Thyroid gland (tissue), 4 donors: ENCODE results near the gene ARGLU1. TPM values are rescaled to one million over a fixed set of nuclear protein-coding genes. Genes with fewer than 3 reads are reported as not detected.

Experiments
- DNase-seq, 2 donors: peaks; one replicate each; pipeline ENCODE4 v3.0.0-alpha.2; 2019
- H3K27ac ChIP-seq, 3 donors: fragments of 200-600 bp; sonication (generic); 1 replicate in 2 of 3; 2 replicates in 1 of 3; pipeline ENCODE4 v1.5.1; 2016 to 2019; ENCODE audit warnings: mild to moderate bottlenecking in 1 of 3, moderate library complexity in 1 of 3
- H3K27me3 ChIP-seq: fragments of 200-600 bp; sonication (generic); one replicate; pipeline ENCODE4 v1.5.1; 2019
- H3K36me3 ChIP-seq, 2 donors: fragments of 200-600 bp; sonication (generic); one replicate each; pipeline ENCODE4 v1.5.1; 2016 to 2019
- H3K4me1 ChIP-seq, 2 donors: fragments of 200-600 bp; sonication (generic); one replicate each; pipeline ENCODE4 v1.5.1; 2017 to 2019
- H3K4me3 ChIP-seq, 3 donors: fragments of 200-600 bp; sonication (generic); replicated peaks in 1 of 3; 1 replicate in 2 of 3; 2 replicates in 1 of 3; pipeline ENCODE4 v1.5.1; 2016; ENCODE audit warnings: mild to moderate bottlenecking in 1 of 3
- H3K9me3 ChIP-seq: fragments of 200-600 bp; sonication (generic); one replicate; pipeline ENCODE4 v1.5.1; 2017
- POLR2A ChIP-seq, 2 donors: fragments of 450-650 bp; IDR thresholded peaks; one replicate each; pipeline ENCODE4 v1.6.1; 2017; ENCODE audit warnings: antibody characterized with exemption in 2 of 2, mild to moderate bottlenecking in 2 of 2, moderate library complexity in 1 of 2
- WGBS, 2 donors: methylation state at CpG; one replicate each; pipeline ENCODE4 v1.1.5; 2017; 5-methylcytosine and 5-hydroxymethylcytosine counted together
- intact Hi-C: fragments of 100-400 bp; cut with DNase I; formaldehyde crosslinking; loops from one replicate; pipeline ENCODE4 v1.15.1; 2023
- total RNA-seq, 4 donors: library from RNA; depleted of rRNA; stranded (reverse); fragments of >200 nt; gene quantifications; one replicate each; pipeline ENCODE4 v1.2.3, GENCODE V29; 2016
- TF ChIP-seq, protein P1 (sequence below), 6 experiments: fragments of 200-600 bp in 3 of 6; fragments of 450-650 bp in 3 of 6; sonication (generic) in 3 of 6; IDR thresholded peaks; one replicate each; pipeline ENCODE4 v1.5.1; 2016 to 2019; ENCODE audit warnings: antibody characterized with exemption in 6 of 6, mild to moderate bottlenecking in 2 of 6, inconsistent platforms in 1 of 6, moderate library complexity in 1 of 6

ARGLU1 gene
- total RNA-seq, 4 donors from 2014 or later: 73.9 to 165 (median 119) TPM

- Histone ChIP-seq H3K9me3 (no peaks in the 10 kb centered on the region), H3K36me3 (no peaks in the 10 kb centered on the region), H3K4me1 (peaks cover 23 to 38% of the 10 kb centered on the region in 2 donors), H3K27me3 (no peaks in the 10 kb centered on the region), H3K4me3 (no peak overlapping the region), H3K27ac (no peak overlapping the region)
- DNase-seq: no peak
- WGBS, 2 donors: 79 to 88% methylated on average over 3 of the region's 3 CpGs
- intact Hi-C loops: no loop called here
- no peak for TF ChIP-seq POLR2A (IDR thresholded peaks at IDR 0.05)
- TF ChIP-seq, protein P1, sequence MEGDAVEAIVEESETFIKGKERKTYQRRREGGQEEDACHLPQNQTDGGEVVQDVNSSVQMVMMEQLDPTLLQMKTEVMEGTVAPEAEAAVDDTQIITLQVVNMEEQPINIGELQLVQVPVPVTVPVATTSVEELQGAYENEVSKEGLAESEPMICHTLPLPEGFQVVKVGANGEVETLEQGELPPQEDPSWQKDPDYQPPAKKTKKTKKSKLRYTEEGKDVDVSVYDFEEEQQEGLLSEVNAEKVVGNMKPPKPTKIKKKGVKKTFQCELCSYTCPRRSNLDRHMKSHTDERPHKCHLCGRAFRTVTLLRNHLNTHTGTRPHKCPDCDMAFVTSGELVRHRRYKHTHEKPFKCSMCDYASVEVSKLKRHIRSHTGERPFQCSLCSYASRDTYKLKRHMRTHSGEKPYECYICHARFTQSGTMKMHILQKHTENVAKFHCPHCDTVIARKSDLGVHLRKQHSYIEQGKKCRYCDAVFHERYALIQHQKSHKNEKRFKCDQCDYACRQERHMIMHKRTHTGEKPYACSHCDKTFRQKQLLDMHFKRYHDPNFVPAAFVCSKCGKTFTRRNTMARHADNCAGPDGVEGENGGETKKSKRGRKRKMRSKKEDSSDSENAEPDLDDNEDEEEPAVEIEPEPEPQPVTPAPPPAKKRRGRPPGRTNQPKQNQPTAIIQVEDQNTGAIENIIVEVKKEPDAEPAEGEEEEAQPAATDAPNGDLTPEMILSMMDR (IDR thresholded peaks at IDR 0.05): no peak
Observed at GRCh38 chr13:106569233-106570095, 1.5 kb upstream of the ARGLU1 start.

DNA sequence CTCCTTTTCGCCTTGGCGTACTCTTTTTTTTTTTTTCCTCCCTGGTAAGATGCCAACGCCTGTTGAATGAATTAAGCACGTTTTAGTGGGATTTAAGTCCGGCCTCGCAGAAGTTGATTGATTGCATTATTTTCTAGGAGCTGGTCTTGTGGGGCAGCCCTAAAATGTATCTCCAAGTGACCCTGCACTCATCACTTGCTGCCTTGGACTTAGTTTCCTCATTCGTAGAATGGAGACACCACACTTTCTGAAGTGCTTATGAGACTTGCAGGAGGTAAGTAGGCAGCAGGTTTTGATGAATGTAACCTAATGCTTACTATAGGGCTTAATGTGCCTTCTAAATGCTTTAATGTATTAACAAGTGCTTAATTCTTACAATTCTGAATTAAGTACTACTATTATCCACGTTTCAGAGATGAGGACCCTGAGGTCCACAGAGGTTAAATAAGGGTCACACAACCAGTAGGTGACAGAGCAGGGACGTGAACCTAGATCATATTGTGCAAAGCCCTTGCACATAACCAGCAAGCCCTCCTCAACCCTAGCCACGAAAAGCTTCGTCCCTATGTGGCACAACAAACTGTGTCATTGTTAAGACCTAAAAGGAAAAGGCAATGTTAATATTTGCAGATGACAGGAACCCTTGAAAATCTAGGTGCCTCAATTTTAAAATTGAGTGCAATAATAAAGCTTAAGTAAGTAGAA is 514 bp upstream of the ARGLU1 start:
- WGBS, 2 donors: 27 to 30% methylated on average over 11 of the region's 11 CpGs
- peak overlapping the region in 1 of 3 donors; percentile 98 for H3K27ac ChIP-seq
- intact Hi-C loops: no loop called here

DNA sequence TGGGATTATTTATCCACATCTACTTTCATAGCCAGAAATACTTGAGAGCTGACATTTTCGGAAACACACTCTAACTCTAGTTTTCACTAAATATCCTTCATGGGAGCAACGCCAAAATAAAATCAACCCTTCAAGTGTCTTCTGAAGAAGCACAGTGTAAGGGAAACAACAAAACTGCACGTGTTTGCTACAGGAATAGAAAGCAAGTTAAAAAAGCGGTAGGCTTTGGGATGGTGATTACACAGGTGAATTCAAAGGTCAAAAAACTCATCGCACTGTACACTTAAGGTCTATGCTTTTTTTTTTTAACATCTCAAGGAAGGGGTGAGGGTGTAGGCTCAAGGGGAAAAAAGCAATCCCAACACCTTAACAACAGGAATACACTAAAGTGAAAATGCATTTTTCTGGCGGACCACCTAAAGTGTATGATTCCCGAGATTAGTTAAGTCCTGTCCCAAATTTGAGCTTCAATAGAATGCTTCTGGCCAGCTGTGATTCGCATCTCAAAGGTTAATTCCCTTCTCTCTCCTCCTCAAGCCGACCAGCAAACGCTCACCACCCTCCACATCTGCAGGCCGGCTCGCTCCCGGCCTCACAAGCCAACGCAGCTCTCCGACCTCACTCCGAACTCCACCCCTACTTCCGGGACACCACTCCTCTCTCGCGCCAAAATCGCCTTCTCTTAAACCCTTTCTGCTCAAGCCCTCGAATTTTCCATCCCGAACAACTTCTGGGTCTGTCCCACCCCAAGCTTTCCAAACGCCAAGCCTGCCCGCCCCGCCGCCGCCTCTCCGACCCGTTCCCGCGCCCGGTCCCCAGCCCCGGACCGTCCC is 1.1 kb downstream of the ARGLU1 start:
- H3K4me1 ChIP-seq: peaks cover 28 to 38% of the 10 kb centered on the region in 2 donors
- DNase-seq: peak; percentile 49 to 54
- intact Hi-C loops: no loop called here
- TF ChIP-seq POLR2A (IDR thresholded peaks at IDR 0.05): peak in 1 of 2 donors; percentile 8
- TF ChIP-seq, protein P1 (IDR thresholded peaks at IDR 0.05): no peak
- WGBS, 2 donors: 0 to 1% methylated on average over 33 to 34 of the region's 34 CpGs
- peak overlapping the region; percentile 92 to 99 (median 98) for H3K27ac ChIP-seq
- H3K27me3 ChIP-seq: no peaks in the 10 kb centered on the region
- no peaks in the 10 kb centered on the region for H3K9me3 ChIP-seq
- H3K36me3 ChIP-seq: no peaks in the 10 kb centered on the region
- peak overlapping the region; percentile 75 to 99 (median 94) for H3K4me3 ChIP-seq

More for the DNA sequence above, 514 bp upstream of the ARGLU1 start:
- H3K4me1 ChIP-seq: peaks cover 23 to 38% of the 10 kb centered on the region in 2 donors
- no peaks in the 10 kb centered on the region for H3K9me3 ChIP-seq
- DNase-seq: no peak
- H3K4me3 ChIP-seq: peak overlapping the region; percentile 75 to 99 (median 94)
- no peaks in the 10 kb centered on the region for H3K27me3 ChIP-seq
- no peaks in the 10 kb centered on the region for H3K36me3 ChIP-seq
- TF ChIP-seq, protein P1 (IDR thresholded peaks at IDR 0.05): no peak

DNA sequence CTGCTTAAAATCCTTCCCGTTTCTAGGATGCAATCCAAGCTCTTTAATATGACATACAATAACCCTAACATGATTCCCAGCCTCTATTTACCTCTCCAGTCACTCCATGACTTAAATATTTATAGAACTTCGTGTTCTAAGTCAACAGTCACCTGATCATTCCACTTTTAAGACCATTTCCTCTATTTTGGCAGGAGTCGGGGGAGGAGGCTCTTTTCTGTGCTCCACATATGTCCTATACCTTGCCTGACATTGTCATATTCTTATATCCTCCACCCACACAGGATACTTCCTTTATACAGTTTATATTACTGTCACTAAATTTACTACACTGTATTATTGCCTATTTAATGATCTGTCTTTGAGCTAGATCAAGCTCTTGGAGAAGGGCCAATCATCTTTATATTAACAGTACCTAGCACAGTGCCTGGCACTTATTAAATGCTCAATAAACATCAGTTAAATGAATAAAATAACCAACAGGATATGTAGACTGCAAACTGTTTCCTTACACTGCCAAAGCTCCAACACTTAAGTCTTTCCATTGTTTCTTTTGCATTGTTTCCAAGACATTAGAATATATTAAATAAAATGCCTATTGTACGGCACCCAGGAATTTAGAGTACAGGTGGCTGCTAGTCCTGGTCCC is 2.7 kb downstream of the ARGLU1 start:
- intact Hi-C loops: no loop called here
- H3K4me3 ChIP-seq: no peak overlapping the region
- H3K27me3 ChIP-seq: no peaks in the 10 kb centered on the region
- no peaks in the 10 kb centered on the region for H3K9me3 ChIP-seq
- TF ChIP-seq, protein P1 (IDR thresholded peaks at IDR 0.05): no peak
- no peak for TF ChIP-seq POLR2A (IDR thresholded peaks at IDR 0.05)
- 39 to 45% methylated on average over 4 of the region's 4 CpGs for WGBS, 2 donors
- no peak for DNase-seq
- H3K36me3 ChIP-seq: no peaks in the 10 kb centered on the region
- H3K4me1 ChIP-seq: peaks cover 42 to 45% of the 10 kb centered on the region in 2 donors
- no peak overlapping the region for H3K27ac ChIP-seq
